GM10248 (cell line): ENCODE data around the gene MRAP2.
"Not testable (repeated sequence)": the region's sequence is repeated elsewhere in the genome, so short reads cannot be mapped to it uniquely, and the experiment has no call there.

Source experiments
- CTCF ChIA-PET: fragments of 300-600 bp; sonication (Branson Sonifier 250); formaldehyde crosslinking; extraction: SDS; loops from one replicate; lab custom pipeline; 2021; ENCODE audit warnings: antibody characterized with exemption; lab: Yijun Ruan, JAX
- POLR2A ChIA-PET: fragments of 350-650 bp; sonication (Branson Sonifier 250); formaldehyde crosslinking; extraction: SDS; loops from one replicate; lab custom pipeline; 2020; ENCODE audit warnings: antibody characterized with exemption; lab: Yijun Ruan, JAX
- DNase-seq: peaks from one replicate; pipeline ENCODE4 v3.0.0; 2012; ENCODE audit errors: extremely low spot score
- TF ChIP-seq, protein P1 (sequence below): IDR thresholded peaks from 2 replicates; pipeline ENCODE4 v1.5.1; 2012; ENCODE audit warnings: mild to moderate bottlenecking, low read depth; ENCODE audit errors: extremely low read depth, missing control alignments, control extremely low read depth

Gene MRAP2

DNA sequence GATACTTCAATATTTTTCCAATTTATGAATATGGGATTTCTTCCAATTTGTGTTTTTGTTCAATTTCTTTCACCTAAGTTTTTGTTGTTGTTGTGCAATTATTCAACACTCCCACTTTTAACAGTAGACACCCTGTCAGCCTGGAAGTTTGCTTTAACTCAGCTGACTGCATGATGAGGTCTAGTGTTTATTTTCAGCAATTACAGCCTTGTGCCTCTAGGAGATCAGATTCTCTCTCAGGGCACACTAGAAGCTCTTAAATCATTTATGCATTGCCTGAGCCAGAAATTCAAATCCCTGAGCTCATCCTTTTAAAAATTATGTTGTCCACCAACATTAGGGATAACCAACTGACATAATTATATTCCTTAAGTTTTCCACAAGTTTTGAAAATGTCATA lies 85.7 kb downstream of the MRAP2 start:
- CTCF ChIA-PET, result interaction anchor here (0.9 to 1.0 kb wide), 2 partner anchors 18 to 44 kb away, joined by 3 read pairs; no protein-coding TSS in a partner anchor
- TF ChIP-seq, protein P1, sequence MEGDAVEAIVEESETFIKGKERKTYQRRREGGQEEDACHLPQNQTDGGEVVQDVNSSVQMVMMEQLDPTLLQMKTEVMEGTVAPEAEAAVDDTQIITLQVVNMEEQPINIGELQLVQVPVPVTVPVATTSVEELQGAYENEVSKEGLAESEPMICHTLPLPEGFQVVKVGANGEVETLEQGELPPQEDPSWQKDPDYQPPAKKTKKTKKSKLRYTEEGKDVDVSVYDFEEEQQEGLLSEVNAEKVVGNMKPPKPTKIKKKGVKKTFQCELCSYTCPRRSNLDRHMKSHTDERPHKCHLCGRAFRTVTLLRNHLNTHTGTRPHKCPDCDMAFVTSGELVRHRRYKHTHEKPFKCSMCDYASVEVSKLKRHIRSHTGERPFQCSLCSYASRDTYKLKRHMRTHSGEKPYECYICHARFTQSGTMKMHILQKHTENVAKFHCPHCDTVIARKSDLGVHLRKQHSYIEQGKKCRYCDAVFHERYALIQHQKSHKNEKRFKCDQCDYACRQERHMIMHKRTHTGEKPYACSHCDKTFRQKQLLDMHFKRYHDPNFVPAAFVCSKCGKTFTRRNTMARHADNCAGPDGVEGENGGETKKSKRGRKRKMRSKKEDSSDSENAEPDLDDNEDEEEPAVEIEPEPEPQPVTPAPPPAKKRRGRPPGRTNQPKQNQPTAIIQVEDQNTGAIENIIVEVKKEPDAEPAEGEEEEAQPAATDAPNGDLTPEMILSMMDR, result no peak
- DNase-seq, result no peak
- POLR2A ChIA-PET, result no interaction called here

DNA sequence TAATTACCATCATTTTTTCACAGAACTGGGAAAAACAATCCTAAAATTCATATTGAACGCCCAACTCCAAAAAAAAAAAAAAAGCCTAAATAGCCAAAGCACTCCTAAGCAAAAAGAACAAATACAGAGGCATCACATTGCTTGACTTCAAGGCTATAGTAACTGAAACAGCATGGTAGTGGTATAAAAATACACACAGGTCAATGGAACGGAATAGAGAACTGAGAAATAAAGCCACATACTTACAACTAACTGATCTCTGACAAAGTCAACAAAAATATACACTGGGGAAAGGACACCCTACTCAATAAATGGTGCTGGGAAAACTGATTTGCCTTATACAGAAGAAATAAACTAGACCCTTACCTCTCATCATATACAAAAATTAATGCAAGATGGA lies 89.6 kb downstream of the MRAP2 start:
- ChIA-PET CTCF (no interaction called here), POLR2A (no interaction called here)
- no peak for DNase-seq
- TF ChIP-seq, protein P1, result no peak

GRCh38 chr6:84129588-84129987 lies 96.0 kb downstream of the MRAP2 start:
- POLR2A ChIA-PET, DNase-seq: not testable (repeated sequence)
- CTCF ChIA-PET, result interaction anchor here (1.0 kb wide), 1 partner anchor 9 kb away, joined by 5 read pairs; no protein-coding TSS in a partner anchor

DNA sequence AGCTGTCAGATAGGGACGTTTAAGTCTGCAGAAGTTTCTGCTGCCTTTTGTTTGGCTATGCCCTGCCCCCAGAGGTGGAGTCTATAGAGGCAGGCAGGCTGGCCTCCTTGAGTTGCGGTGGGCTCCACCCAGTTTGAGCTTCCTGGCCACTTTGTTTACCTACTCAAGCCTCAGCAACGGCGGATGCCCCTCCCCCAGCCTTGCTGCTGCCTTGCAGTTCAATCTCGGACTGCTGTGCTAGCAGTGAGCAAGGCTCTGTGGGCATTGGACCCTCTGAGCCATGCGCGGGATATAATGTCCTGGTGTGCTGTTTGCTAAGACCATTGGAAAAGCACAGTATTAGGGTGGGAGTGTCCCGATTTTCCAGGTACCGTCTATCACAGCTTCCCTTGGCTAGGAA lies 99.8 kb downstream of the MRAP2 start:
- not testable (repeated sequence) for DNase-seq
- CTCF ChIA-PET, result interaction anchor here (2.1 kb wide), 1 partner anchor 12 kb away, joined by 4 read pairs; no protein-coding TSS in a partner anchor

DNA sequence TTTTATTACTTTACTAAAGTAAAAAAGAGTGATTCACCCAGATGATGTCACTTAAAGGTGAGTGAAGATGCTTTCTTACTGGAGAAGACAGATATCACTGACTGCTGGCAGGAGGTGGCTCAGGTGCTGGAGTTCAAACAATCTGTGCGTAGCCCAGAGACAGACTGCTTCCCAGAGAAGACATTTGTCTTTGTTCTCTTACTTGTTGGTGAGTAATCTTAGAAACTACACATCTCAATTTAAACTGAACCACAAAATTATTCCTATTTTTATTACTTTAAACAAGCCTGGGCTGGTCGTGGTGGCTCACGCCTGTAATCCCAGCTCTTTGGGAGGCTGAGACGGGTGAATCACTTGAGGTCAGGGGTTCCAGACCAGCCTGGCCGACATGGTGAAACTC lies 101.7 kb downstream of the MRAP2 start:
- ChIA-PET POLR2A (no interaction called here), CTCF (no interaction called here)
- DNase-seq, result no peak
- TF ChIP-seq, protein P1, result no peak

More for the DNA sequence above, 99.8 kb downstream of the MRAP2 start:
- POLR2A ChIA-PET, result not testable (repeated sequence)

GRCh38 chr6:84136364-84137050 lies 102.9 kb downstream of the MRAP2 start:
- no peak for DNase-seq
- TF ChIP-seq, protein P1, result no peak
- ChIA-PET POLR2A (no interaction called here), CTCF (no interaction called here)

DNA sequence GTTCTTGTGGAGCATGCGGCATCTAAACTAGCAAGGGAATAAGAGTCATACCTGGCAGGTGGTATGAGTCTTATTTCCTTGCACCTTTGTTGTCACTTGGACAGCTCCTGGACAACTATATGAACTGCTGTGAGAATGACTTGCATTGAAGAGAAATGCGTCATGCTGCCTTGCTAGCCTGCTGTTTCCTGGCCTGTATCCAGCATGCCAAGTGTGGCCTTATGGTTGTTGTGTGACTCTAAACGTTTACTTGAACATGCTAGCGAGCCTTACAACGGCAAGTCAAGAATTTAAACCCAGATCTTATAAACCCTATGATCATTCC lies 103.4 kb downstream of the MRAP2 start:
- ChIA-PET POLR2A (no interaction called here), CTCF (no interaction called here)
- TF ChIP-seq, protein P1, result no peak
- DNase-seq, result no peak
